ENCODE results near the gene NFATC3. TPM values are rescaled to one million over a fixed set of nuclear protein-coding genes. Genes with fewer than 3 reads are reported as not detected.

NFATC3 gene
- total RNA-seq (10 to 100 TPM; 19.8 to 32.9 (median 25.1) TPM), polyA plus RNA-seq (1 to 10 TPM; 6.3 to 9.2 TPM)
- long read RNA-seq, donor 1, full-length matches to known transcripts: 7 of 17 reads
- long read RNA-seq, donor 1, partial matches to known transcripts: 6 of 17 reads
- long read RNA-seq, donor 1, other reads (novel, unspliced or antisense): 4 of 17 reads
- long read RNA-seq, donor 2, full-length matches to known transcripts: 9 of 16 reads
- long read RNA-seq, donor 2, partial matches to known transcripts: 2 of 16 reads
- long read RNA-seq, donor 2, other reads (novel, unspliced or antisense): 5 of 16 reads
- long read RNA-seq, donor 3, full-length matches to known transcripts: 8 of 21 reads
- long read RNA-seq, donor 3, partial matches to known transcripts: 8 of 21 reads
- long read RNA-seq, donor 3, other reads (novel, unspliced or antisense): 5 of 21 reads

- Histone ChIP-seq H3K4me1 (peaks cover 8 to 85% (median 60%) of the 10 kb centered on the region in 9 donors), H3K9me3 (no peaks in the 10 kb centered on the region), H3K27ac (peak within 1 kb of the TSS; percentile 94 to 100 (median 98)), H3K27me3 (no peaks in the 10 kb centered on the region), H3K4me3 (peak within 1 kb of the TSS; percentile 84 to 93 (median 90)), H3K36me3 (no peaks in the 10 kb centered on the region)
- DNase-seq (peak; percentile 99), ATAC-seq (peak; percentile 87 to 94 (median 92))
- peak in 3 of 9 donors; percentile 18 to 36 (median 22) for TF ChIP-seq CTCF (IDR thresholded peaks at IDR 0.05)
- intact Hi-C loops (cut with DNase I): loop anchor here in 2 of 10 donors (5.0 to 10.0 kb wide), 2 partner anchors 142 to 149 kb away; partner anchors contain the start of gene ESRP2 (in 1 of the 2)
- 0% methylated on average over 99 to 104 of the region's 104 CpGs for WGBS, 2 donors
These were observed at the start of gene NFATC3 for GRCh38 chr16:68085259-68086071. TSS of gene NFATC3 (plus strand) at chr16:68085370. CDS start at chr16:68085682, 312 bp downstream.

GRCh38 chr16:68037841-68038597 lies 47.2 kb upstream of the NFATC3 start:
- peaks cover 0 to 26% (median 0%) of the 10 kb centered on the region in 9 donors for H3K36me3 ChIP-seq
- no peaks in the 10 kb centered on the region for H3K27me3 ChIP-seq
- H3K27ac ChIP-seq: peak overlapping the region in 4 of 10 donors; percentile 7 to 67 (median 22)
- intact Hi-C loops (cut with DNase I): loop anchor here in 5 of 10 donors (2.0 to 10.0 kb wide), 4 partner anchors 101 to 223 kb away; partner anchors contain the start of gene PSMB10 (in 1 of the 5)
- no peak overlapping the region for H3K4me3 ChIP-seq
- H3K9me3 ChIP-seq: no peaks in the 10 kb centered on the region
- DNase-seq (no peak), ATAC-seq (peak in 1 of 8 donors; percentile 26)
- TF ChIP-seq CTCF (IDR thresholded peaks at IDR 0.05): no peak
- WGBS, 2 donors: 81 to 83% methylated on average over 9 of the region's 9 CpGs
- H3K4me1 ChIP-seq: peaks cover 0 to 45% (median 0%) of the 10 kb centered on the region in 9 donors

GRCh38 chr16:68040506-68041288 lies 44.5 kb upstream of the NFATC3 start:
- DNase-seq (peak; percentile 83 to 84), ATAC-seq (peak; percentile 89 to 96 (median 94))
- peak; percentile 73 to 88 (median 83) for TF ChIP-seq CTCF (IDR thresholded peaks at IDR 0.05)
- 67 to 68% methylated on average over 14 of the region's 14 CpGs for WGBS, 2 donors
- Histone ChIP-seq H3K27me3 (no peaks in the 10 kb centered on the region), H3K27ac (peak overlapping the region in 1 of 10 donors; percentile 69), H3K4me3 (no peak overlapping the region), H3K9me3 (no peaks in the 10 kb centered on the region), H3K4me1 (peaks cover 0 to 45% (median 0%) of the 10 kb centered on the region in 9 donors), H3K36me3 (peaks cover 0 to 45% (median 0%) of the 10 kb centered on the region in 9 donors)
- intact Hi-C loops (cut with DNase I): loop anchor here in 7 of 10 donors (1.0 to 10.0 kb wide), 14 partner anchors 47 to 518 kb away; partner anchors contain the start of genes NRN1L (in 5 of the 7), PSMB10 (in 3 of the 7) and CTRL (in 1 of the 7)

Measured in heart right ventricle (tissue), 16 donors.